ENCODE results near the gene BBS9. TPM values are rescaled to one million over a fixed set of nuclear protein-coding genes. Genes with fewer than 3 reads are reported as not detected.

The BBS9 gene
- total and polyA plus RNA-seq, 9 of the 15 experiments (the other 6 are each of a cell fraction or from before 2014, with no cell fraction given) = 0.77 to 3.3 (median 2.4) TPM

GRCh38 chr7:33109005-33109757, 20.2 kb upstream of the BBS9 start, which contains the start of gene RP9 (continued):
- TF ChIP-seq CXXC5 (CRISPR knock-in tag; IDR thresholded peaks at IDR 0.05) (peak; percentile 91), MIER1 (IDR thresholded peaks at IDR 0.05; ENCODE audit: low read depth) (no peak), PREB (CRISPR knock-in tag; IDR thresholded peaks at IDR 0.05) (no peak), CREB3L1 (IDR thresholded peaks at IDR 0.05; ENCODE audit: borderline replicate concordance, low read depth) (peak; percentile 61; the same call in 1 of the 2 replicates), RB1 (IDR thresholded peaks at IDR 0.05; ENCODE audit: low read depth) (peak; percentile 93; the same call in 1 of the 2 replicates), NCOA6 (IDR thresholded peaks at IDR 0.05) (0 out of 2 replicates have a peak, but pooled peaks have one; percentile 22), REST (IDR thresholded peaks at IDR 0.05; ENCODE audit: borderline replicate concordance) (peak; percentile 36; the same call in 1 of the 2 replicates), REST (CRISPR knock-in tag; IDR thresholded peaks at IDR 0.05; ENCODE audit: low read depth) (no peak), ZNF398 (CRISPR knock-in tag; IDR thresholded peaks at IDR 0.05) (no peak), GABPB1 (CRISPR knock-in tag; IDR thresholded peaks at IDR 0.05) (no peak; the same call in 1 of the 2 replicates), CGGBP1 (CRISPR knock-in tag; IDR thresholded peaks at IDR 0.05) (no peak), ZNF239 (CRISPR knock-in tag; IDR thresholded peaks at IDR 0.05) (no peak), TOE1 (IDR thresholded peaks at IDR 0.05; ENCODE audit: borderline replicate concordance) (no peak), TOE1 (CRISPR knock-in tag; IDR thresholded peaks at IDR 0.05; ENCODE audit: borderline replicate concordance, low read depth) (no peak), RFX7 (CRISPR knock-in tag; IDR thresholded peaks at IDR 0.05) (no peak)

All from K562 (cell line).